ENCODE results near the gene CLCA2.
A peak's percentile ranks its signal among the peaks of the same experiment; 100 is the strongest.

Gene CLCA2

DNA sequence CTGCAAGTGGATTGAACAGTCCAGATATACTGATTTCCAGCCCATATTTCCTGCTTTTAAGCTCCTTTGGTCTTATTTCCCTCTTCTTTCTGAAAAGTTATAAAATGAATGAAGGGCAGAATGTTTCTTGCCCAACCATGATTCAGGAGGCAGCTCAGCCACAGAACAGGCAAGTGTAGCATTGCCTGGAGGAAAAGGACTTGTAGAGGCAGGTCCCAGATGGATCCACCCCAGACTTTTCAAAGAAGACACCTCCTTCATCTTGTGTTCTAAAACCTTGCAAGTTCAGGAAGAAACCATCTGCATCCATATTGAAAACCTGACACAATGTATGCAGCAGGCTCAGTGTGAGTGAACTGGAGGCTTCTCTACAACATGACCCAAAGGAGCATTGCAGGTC is at the start of gene CLCA2:
Gene CLCA2, plus strand, starts transcription at position 299 of the 400 bp plus-strand sequence. Its CDS starts 77 bp downstream, at position 376.
- ATAC-seq (ENCODE audit: low read depth) = peak; percentile 82
- H3K9me3 ChIP-seq (ENCODE audit: severe bottlenecking) = no peaks in the 10 kb centered on the region
- TF ChIP-seq, protein P1, sequence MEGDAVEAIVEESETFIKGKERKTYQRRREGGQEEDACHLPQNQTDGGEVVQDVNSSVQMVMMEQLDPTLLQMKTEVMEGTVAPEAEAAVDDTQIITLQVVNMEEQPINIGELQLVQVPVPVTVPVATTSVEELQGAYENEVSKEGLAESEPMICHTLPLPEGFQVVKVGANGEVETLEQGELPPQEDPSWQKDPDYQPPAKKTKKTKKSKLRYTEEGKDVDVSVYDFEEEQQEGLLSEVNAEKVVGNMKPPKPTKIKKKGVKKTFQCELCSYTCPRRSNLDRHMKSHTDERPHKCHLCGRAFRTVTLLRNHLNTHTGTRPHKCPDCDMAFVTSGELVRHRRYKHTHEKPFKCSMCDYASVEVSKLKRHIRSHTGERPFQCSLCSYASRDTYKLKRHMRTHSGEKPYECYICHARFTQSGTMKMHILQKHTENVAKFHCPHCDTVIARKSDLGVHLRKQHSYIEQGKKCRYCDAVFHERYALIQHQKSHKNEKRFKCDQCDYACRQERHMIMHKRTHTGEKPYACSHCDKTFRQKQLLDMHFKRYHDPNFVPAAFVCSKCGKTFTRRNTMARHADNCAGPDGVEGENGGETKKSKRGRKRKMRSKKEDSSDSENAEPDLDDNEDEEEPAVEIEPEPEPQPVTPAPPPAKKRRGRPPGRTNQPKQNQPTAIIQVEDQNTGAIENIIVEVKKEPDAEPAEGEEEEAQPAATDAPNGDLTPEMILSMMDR (IDR thresholded peaks at IDR 0.05; ENCODE audit: poor library complexity, severe bottlenecking) = no peak
- H3K36me3 ChIP-seq (ENCODE audit: low read depth) = no peaks in the 10 kb centered on the region
- peaks cover 36% of the 10 kb centered on the region for H3K4me1 ChIP-seq (ENCODE audit: insufficient read depth, poor library complexity, severe bottlenecking)
- H3K27me3 ChIP-seq (ENCODE audit: insufficient read depth, poor library complexity, severe bottlenecking) = no peaks in the 10 kb centered on the region
- H3K27ac ChIP-seq (ENCODE audit: poor library complexity, severe bottlenecking) = peak within 1 kb of the TSS; percentile 78
- H3K4me3 ChIP-seq (ENCODE audit: severe bottlenecking) = peak within 1 kb of the TSS; percentile 3
- no peak for DNase-seq (ENCODE audit: low spot score)

DNA sequence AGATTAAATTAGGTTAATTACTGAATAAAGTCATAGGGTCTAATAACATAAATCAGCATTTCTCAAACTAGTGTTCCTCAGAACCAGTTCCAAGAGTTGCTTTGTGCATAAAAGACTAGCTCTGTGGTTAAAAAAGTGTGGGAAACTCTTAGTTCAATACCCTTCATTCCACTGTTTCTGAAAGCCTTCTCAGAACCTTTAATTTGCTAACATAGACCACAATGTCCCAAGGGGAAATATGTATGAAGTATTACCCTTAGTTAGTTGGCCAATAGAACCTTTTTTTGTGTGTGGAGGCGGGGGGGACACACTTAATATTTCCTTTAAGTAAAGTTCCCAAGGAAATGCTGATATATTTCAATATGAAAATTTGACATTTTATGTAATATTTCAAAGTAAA is 48.3 kb upstream of the CLCA2 start:
- no peak overlapping the region for H3K27ac ChIP-seq (ENCODE audit: poor library complexity, severe bottlenecking)
- DNase-seq (ENCODE audit: low spot score) (no peak), ATAC-seq (ENCODE audit: low read depth) (no peak)
- H3K4me1 ChIP-seq (ENCODE audit: insufficient read depth, poor library complexity, severe bottlenecking) = no peaks in the 10 kb centered on the region
- peaks cover 70% of the 10 kb centered on the region for H3K36me3 ChIP-seq (ENCODE audit: low read depth)
- no peaks in the 10 kb centered on the region for H3K9me3 ChIP-seq (ENCODE audit: severe bottlenecking)
- H3K27me3 ChIP-seq (ENCODE audit: insufficient read depth, poor library complexity, severe bottlenecking) = no peaks in the 10 kb centered on the region
- TF ChIP-seq, protein P1 (IDR thresholded peaks at IDR 0.05; ENCODE audit: poor library complexity, severe bottlenecking) = no peak
- no peak overlapping the region for H3K4me3 ChIP-seq (ENCODE audit: severe bottlenecking)

- Histone ChIP-seq H3K27me3 (ENCODE audit: insufficient read depth, poor library complexity, severe bottlenecking) (no peaks in the 10 kb centered on the region), H3K9me3 (ENCODE audit: severe bottlenecking) (no peaks in the 10 kb centered on the region), H3K36me3 (ENCODE audit: low read depth) (peaks cover 73% of the 10 kb centered on the region), H3K4me3 (ENCODE audit: severe bottlenecking) (no peak overlapping the region), H3K4me1 (ENCODE audit: insufficient read depth, poor library complexity, severe bottlenecking) (no peaks in the 10 kb centered on the region), H3K27ac (ENCODE audit: poor library complexity, severe bottlenecking) (no peak overlapping the region)
- TF ChIP-seq, protein P1 (IDR thresholded peaks at IDR 0.05; ENCODE audit: poor library complexity, severe bottlenecking) = no peak
- ATAC-seq (ENCODE audit: low read depth) = no peak
- no peak for DNase-seq (ENCODE audit: low spot score)
These were observed 46.6 kb upstream of the CLCA2 start for GRCh38 chr1:86377341-86377740.

DNA sequence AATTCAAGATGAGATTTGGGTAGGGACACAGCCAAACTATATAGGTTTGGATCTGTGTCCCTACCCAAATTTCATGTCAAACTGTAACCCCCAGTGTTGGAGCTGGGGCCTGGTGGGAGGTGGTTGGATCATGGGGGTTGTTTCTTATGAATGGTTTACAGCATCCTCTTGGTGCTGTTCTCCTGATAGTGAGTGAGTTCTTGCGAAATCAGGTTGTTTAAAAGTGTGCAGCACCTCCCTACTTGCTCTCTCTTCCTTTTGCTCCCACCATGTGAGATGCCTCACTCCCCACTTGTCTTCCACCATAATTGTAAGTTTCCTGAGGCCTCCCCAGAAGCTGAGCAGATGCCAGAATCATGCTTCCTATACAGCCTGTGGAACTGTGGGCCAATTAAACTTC is 45.2 kb upstream of the CLCA2 start:
- Histone ChIP-seq H3K4me3 (ENCODE audit: severe bottlenecking) (no peak overlapping the region), H3K4me1 (ENCODE audit: insufficient read depth, poor library complexity, severe bottlenecking) (no peaks in the 10 kb centered on the region), H3K27me3 (ENCODE audit: insufficient read depth, poor library complexity, severe bottlenecking) (no peaks in the 10 kb centered on the region), H3K27ac (ENCODE audit: poor library complexity, severe bottlenecking) (no peak overlapping the region), H3K36me3 (ENCODE audit: low read depth) (peaks cover 72% of the 10 kb centered on the region), H3K9me3 (ENCODE audit: severe bottlenecking) (no peaks in the 10 kb centered on the region)
- DNase-seq (ENCODE audit: low spot score) (no peak), ATAC-seq (ENCODE audit: low read depth) (no peak)
- TF ChIP-seq, protein P1 (IDR thresholded peaks at IDR 0.05; ENCODE audit: poor library complexity, severe bottlenecking) = no peak

DNA sequence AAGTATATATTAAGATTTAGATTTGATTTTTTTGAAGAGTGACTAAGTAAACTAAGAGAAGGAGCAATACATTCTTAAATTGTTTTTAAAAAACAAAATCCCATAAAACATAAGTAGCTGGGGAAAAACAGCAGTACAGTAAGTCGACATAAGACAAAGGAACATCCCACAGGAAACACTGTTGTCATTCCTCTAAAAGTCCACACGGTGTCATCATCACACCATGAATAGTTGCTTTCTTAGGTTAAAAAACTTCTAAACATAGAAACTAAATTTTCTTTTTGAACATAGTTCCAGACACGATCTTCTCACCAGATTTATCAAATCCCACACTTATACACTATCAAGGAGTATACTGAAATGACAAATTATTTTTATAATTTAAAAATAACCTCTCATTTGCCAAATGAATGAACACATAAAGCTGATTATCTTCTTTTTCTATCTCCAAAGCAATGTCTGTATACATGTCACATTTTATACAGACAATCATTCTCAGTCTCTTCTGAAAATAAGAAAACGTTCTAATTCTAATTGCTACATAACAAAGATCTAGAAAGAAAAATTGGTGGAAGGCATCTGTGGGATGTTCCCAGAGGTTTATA is 43.6 kb upstream of the CLCA2 start:
- TF ChIP-seq, protein P1 (IDR thresholded peaks at IDR 0.05; ENCODE audit: poor library complexity, severe bottlenecking) = peak; percentile 83
- Histone ChIP-seq H3K4me1 (ENCODE audit: insufficient read depth, poor library complexity, severe bottlenecking) (no peaks in the 10 kb centered on the region), H3K36me3 (ENCODE audit: low read depth) (peaks cover 56% of the 10 kb centered on the region), H3K27ac (ENCODE audit: poor library complexity, severe bottlenecking) (no peak overlapping the region), H3K4me3 (ENCODE audit: severe bottlenecking) (no peak overlapping the region), H3K9me3 (ENCODE audit: severe bottlenecking) (no peaks in the 10 kb centered on the region), H3K27me3 (ENCODE audit: insufficient read depth, poor library complexity, severe bottlenecking) (no peaks in the 10 kb centered on the region)
- ATAC-seq (ENCODE audit: low read depth) = peak; percentile 52; the same call in 1 of the 3 replicates
- DNase-seq (ENCODE audit: low spot score) = no peak

Measured in RWPE2 (cell line).